Peyer's patch (tissue), 4 donors: Measurements from ENCODE around the gene SH3PXD2B.

Experiments used
- POLR2A ChIP-seq, 2 donors: fragments of 450-650 bp; IDR thresholded peaks; one replicate each; pipeline ENCODE4 v1.5.1; 2017; ENCODE audit warnings: antibody characterized with exemption in 2 of 2, mild to moderate bottlenecking in 2 of 2, moderate library complexity in 2 of 2
- TF ChIP-seq, protein P1 (sequence below), 6 experiments: fragments of 450-650 bp in 4 of 6; fragments of 200-600 bp in 2 of 6; sonication (generic) in 1 of 6; IDR thresholded peaks; one replicate each; pipeline ENCODE4 v1.5.1; 2017 to 2019; ENCODE audit warnings: antibody characterized with exemption in 6 of 6, mild to moderate bottlenecking in 3 of 6, moderate library complexity in 1 of 6

DNA sequence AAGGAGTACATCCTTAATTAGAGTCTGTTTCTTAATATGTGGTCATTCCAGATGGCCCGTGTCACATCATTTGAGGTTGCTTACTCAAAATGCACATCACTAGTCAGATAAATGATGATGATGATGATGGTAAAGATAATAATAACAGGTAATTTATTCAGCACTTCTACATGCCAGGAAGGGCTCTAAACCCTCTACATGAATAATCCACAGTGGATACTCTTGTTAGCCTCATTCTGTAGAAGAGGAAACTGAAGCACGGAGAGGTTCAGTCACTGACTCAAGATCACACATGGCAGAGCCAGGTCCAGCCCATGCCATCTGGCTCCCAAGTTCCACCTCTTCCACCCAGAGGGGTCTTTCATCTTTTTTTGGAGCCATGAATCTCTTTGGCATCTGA lies 11.7 kb downstream of the SH3PXD2B start:
- TF ChIP-seq, protein P1, sequence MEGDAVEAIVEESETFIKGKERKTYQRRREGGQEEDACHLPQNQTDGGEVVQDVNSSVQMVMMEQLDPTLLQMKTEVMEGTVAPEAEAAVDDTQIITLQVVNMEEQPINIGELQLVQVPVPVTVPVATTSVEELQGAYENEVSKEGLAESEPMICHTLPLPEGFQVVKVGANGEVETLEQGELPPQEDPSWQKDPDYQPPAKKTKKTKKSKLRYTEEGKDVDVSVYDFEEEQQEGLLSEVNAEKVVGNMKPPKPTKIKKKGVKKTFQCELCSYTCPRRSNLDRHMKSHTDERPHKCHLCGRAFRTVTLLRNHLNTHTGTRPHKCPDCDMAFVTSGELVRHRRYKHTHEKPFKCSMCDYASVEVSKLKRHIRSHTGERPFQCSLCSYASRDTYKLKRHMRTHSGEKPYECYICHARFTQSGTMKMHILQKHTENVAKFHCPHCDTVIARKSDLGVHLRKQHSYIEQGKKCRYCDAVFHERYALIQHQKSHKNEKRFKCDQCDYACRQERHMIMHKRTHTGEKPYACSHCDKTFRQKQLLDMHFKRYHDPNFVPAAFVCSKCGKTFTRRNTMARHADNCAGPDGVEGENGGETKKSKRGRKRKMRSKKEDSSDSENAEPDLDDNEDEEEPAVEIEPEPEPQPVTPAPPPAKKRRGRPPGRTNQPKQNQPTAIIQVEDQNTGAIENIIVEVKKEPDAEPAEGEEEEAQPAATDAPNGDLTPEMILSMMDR (IDR thresholded peaks at IDR 0.05) = no peak
- TF ChIP-seq POLR2A (IDR thresholded peaks at IDR 0.05) = no peak
